GM12873 (cell line): ENCODE results near the gene POU2AF2.

Experiments used
- CTCF ChIP-seq: IDR thresholded peaks from 2 replicates; pipeline ENCODE4 v1.5.1; 2012; ENCODE audit warnings: low read depth, mild to moderate bottlenecking, moderate library complexity, low read length, control low read depth; ENCODE audit not compliant: insufficient read depth; ENCODE audit errors: missing control alignments

The POU2AF2 gene

GRCh38 chr11:111209543-111210355, 35.8 kb upstream of the POU2AF2 start:
- TF ChIP-seq CTCF: no peak

DNA sequence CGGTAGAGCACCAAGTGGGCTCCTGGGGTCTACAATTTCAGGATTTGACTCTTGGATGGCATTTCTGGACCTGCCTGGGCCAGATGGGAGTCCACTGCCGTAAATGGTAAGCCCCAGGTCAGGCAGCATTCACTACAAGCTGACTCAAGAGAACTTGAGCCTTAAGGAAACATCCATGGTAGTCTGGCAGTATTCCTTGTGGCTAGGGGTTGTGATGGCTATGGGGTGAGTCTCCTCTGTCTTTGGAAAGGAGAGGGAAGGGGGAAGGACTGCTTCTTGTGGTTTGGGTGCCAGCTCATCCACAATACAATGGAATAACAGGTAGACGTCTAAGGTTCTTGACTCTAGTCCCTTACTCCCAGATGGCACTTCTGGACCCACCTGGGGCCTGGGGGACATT, 32.3 kb upstream of the POU2AF2 start:
- TF ChIP-seq CTCF: no peak

GRCh38 chr11:111220721-111221120, 24.8 kb upstream of the POU2AF2 start:
- TF ChIP-seq CTCF: no peak

GRCh38 chr11:111221208-111221607, 24.3 kb upstream of the POU2AF2 start:
- no peak for TF ChIP-seq CTCF

DNA sequence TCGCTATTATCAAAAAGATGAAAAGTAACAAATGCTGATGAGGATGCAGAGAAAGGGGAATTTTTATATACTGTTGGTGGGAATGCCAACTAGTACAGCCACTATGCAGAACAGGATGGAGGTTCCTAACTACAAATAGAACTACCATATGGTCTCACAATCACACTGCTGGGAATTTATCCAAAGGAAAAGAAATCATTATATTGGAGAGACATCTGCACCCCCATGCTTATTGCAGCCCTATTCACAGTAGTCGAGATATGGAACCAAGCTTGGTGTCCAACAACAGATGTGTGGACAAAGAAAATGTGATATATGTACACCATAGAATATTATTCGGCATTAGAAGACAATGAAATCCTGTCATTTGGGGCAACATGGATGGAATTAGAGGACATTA, 19.6 kb upstream of the POU2AF2 start:
- no peak for TF ChIP-seq CTCF

DNA sequence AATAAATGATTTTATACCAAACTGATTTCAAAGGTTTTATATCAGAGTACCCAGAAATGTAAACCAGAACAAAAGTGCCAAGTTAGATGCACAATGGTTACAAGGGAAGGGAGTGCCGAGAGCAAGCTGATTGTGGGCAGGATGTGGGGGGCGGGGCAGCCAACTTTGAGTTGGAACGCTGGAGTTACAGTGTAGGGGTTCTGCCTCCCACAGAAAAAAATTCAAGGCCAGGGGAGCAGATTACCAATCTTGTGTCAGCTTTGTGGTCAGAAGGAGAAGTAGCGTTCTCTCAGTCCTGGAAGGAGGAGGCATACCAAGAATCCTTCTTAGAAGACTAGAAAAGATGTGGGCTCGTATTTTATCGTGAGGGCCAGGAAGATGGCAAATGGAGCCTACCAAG, 15.9 kb upstream of the POU2AF2 start:
- no peak for TF ChIP-seq CTCF

DNA sequence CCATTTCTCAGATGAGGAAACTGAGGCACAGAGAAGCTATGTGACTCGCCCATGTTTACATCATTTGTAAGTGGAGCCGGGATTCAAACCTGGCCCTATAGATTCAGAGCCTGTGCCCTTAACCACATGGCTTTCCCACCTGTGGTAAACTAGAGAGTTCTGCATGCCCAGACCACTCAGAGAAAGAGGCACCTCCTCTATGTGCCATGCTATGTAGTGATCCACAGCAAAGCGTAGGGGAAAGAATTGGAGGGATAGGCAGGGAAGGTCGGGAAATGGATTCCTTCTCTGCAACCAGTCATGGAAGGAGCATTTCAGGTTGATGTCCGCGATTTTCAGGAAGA, 15.4 kb upstream of the POU2AF2 start:
- no peak for TF ChIP-seq CTCF
